H1 (cell line): ENCODE results near the gene HOXA6. TPM values are rescaled to one million over a fixed set of nuclear protein-coding genes. Genes with fewer than 3 reads are reported as not detected.

Experiments used
- CTCF ChIA-PET: fragments of 300-600 bp; sonication (Branson Sonifier 250); formaldehyde crosslinking; loops from one replicate; lab custom pipeline; 2021; ENCODE audit not compliant: partially characterized antibody; lab: Charles Lee
- POLR2A ChIA-PET: fragments of 300-600 bp; sonication (Branson Sonifier 250); formaldehyde crosslinking; loops from one replicate; lab custom pipeline; 2021; ENCODE audit warnings: inconsistent platforms; ENCODE audit not compliant: partially characterized antibody; lab: Charles Lee
- DNase-seq, 2 experiments: peaks; one replicate each; pipeline versions ENCODE4 v3.0.0 to v3.0.0-alpha.2; 2010 to 2022; ENCODE audit warnings: low spot score in 2 of 2, low read depth in 1 of 2, mixed read lengths in 1 of 2
- FAIRE-seq: peaks from 2 replicates; lab custom pipeline; 2011; peaks lifted over from hg19 to GRCh38; lab: Jason Lieb, UNC
- H2AFZ ChIP-seq: 2 replicates; pipeline ENCODE4 v1.8.1; 2012; ENCODE audit warnings: low read length, inconsistent platforms
- H2AK5ac ChIP-seq: 2 replicates; pipeline ENCODE4 v1.6.1; 2013; ENCODE audit warnings: low read depth, low read length
- H2BK120ac ChIP-seq: replicated peaks from 2 replicates; pipeline ENCODE3; 2013; ENCODE audit warnings: low read depth, low read length, inconsistent platforms
- H2BK12ac ChIP-seq: 2 replicates; pipeline ENCODE4 v1.6.1; 2013; ENCODE audit warnings: low read depth, low read length
- H2BK15ac ChIP-seq: 2 replicates; pipeline ENCODE4 v1.6.1; 2013; ENCODE audit warnings: low read length
- H2BK20ac ChIP-seq: 2 replicates; pipeline ENCODE4 v1.6.1; 2013; ENCODE audit warnings: low read length
- H2BK5ac ChIP-seq: 2 replicates; pipeline ENCODE4 v1.6.1; 2013; ENCODE audit warnings: low read depth, low read length
- H3K14ac ChIP-seq: 2 replicates; pipeline ENCODE4 v1.6.1; 2013; ENCODE audit warnings: inconsistent platforms; ENCODE audit not compliant: insufficient read length
- H3K18ac ChIP-seq: 2 replicates; pipeline ENCODE4 v1.6.1; 2013; ENCODE audit warnings: low read length; ENCODE audit errors: extremely low read depth
- H3K23ac ChIP-seq: 2 replicates; pipeline ENCODE4 v1.6.1; 2013; ENCODE audit warnings: inconsistent platforms; ENCODE audit not compliant: insufficient read length
- H3K23me2 ChIP-seq: 2 replicates; pipeline ENCODE4 v1.6.1; 2013; ENCODE audit warnings: low read depth, low read length
- H3K27ac ChIP-seq: 2 replicates; pipeline ENCODE4 v1.6.1; 2011; ENCODE audit warnings: low read depth, low read length, inconsistent platforms
- H3K27me3 ChIP-seq, 4 experiments: replicated peaks in 1 of 4; 1 replicate in 1 of 4; 2 replicates in 3 of 4; pipeline versions ENCODE4 v1.6.1 to v1.8.1; 2011 to 2013; ENCODE audit warnings: low read length in 3 of 4, mild to moderate bottlenecking in 3 of 4, inconsistent platforms in 2 of 4, mixed read lengths in 2 of 4, moderate library complexity in 1 of 4; ENCODE audit not compliant: control insufficient read depth in 3 of 4, insufficient read depth in 3 of 4; ENCODE audit errors: extremely low read depth in 1 of 4
- H3K36me3 ChIP-seq, 4 experiments: 2 replicates each; pipeline versions ENCODE4 v1.6.1 to v1.8.1; 2011 to 2013; ENCODE audit warnings: mild to moderate bottlenecking in 4 of 4, low read length in 3 of 4, moderate library complexity in 2 of 4, control low read depth in 1 of 4, inconsistent platforms in 1 of 4; ENCODE audit not compliant: insufficient read depth in 4 of 4, control insufficient read depth in 2 of 4
- H3K4ac ChIP-seq: replicated peaks from 2 replicates; pipeline ENCODE3; 2013; ENCODE audit warnings: low read length, low read depth, mixed read lengths, inconsistent platforms; ENCODE audit not compliant: insufficient read length
- H3K4me1 ChIP-seq, 4 experiments: replicated peaks in 1 of 4; 1 replicate in 1 of 4; 2 replicates in 3 of 4; pipeline versions ENCODE4 v1.6.1 to v1.8.1; 2011 to 2013; ENCODE audit warnings: low read length in 3 of 4, inconsistent platforms in 2 of 4, mixed read lengths in 1 of 4; ENCODE audit not compliant: insufficient read depth in 4 of 4, control insufficient read depth in 3 of 4
- H3K4me2 ChIP-seq, 2 experiments: 2 replicates each; pipeline versions ENCODE4 v1.6.1 to v1.8.1; 2011 to 2013; ENCODE audit warnings: low read depth in 2 of 2, low read length in 2 of 2, control low read depth in 1 of 2, inconsistent platforms in 1 of 2, mild to moderate bottlenecking in 1 of 2; ENCODE audit not compliant: insufficient read depth in 1 of 2
- H3K4me3 ChIP-seq, 4 experiments: fragments of 200-600, 300-600 bp in 1 of 4; sonication (generic), shearing (Covaris generic), sonication (Bioruptor Twin) in 1 of 4; 2 replicates each; pipeline versions ENCODE4 v1.5.1 to v1.8.1; 2011 to 2016; ENCODE audit warnings: low read length in 4 of 4, low read depth in 3 of 4, control low read depth in 2 of 4, inconsistent platforms in 2 of 4, mild to moderate bottlenecking in 2 of 4, mixed read lengths in 1 of 4, moderate library complexity in 1 of 4; ENCODE audit not compliant: insufficient read depth in 2 of 4; ENCODE audit errors: extremely low read depth in 1 of 4
- H3K56ac ChIP-seq: replicated peaks from 2 replicates; pipeline ENCODE3; 2013; ENCODE audit warnings: low read depth, mild to moderate bottlenecking, mixed read lengths, low read length, inconsistent platforms; ENCODE audit not compliant: insufficient read length
- H3K79me1 ChIP-seq: 2 replicates; pipeline ENCODE4 v1.6.1; 2013; ENCODE audit warnings: low read depth, low read length, control low read depth
- H3K79me2 ChIP-seq, 2 experiments: 2 replicates each; pipeline versions ENCODE4 v1.6.1 to v1.8.1; 2012 to 2013; ENCODE audit warnings: low read length in 2 of 2, mild to moderate bottlenecking in 2 of 2, inconsistent platforms in 1 of 2; ENCODE audit not compliant: insufficient read depth in 2 of 2, control insufficient read depth in 1 of 2
- H3K9ac ChIP-seq, 4 experiments: replicated peaks in 1 of 4; 1 replicate in 1 of 4; 2 replicates in 3 of 4; pipeline versions ENCODE4 v1.6.1 to v1.8.1; 2011 to 2013; ENCODE audit warnings: low read depth in 3 of 4, low read length in 3 of 4, control low read depth in 2 of 4, mild to moderate bottlenecking in 2 of 4, moderate library complexity in 2 of 4, inconsistent platforms in 1 of 4; ENCODE audit errors: extremely low read depth in 1 of 4
- H3K9me3 ChIP-seq, 2 experiments: 2 replicates each; pipeline versions ENCODE4 v1.6.1 to v1.8.1; 2012 to 2013; ENCODE audit warnings: mild to moderate bottlenecking in 2 of 2, moderate library complexity in 2 of 2, control low read depth in 1 of 2, inconsistent platforms in 1 of 2, low read depth in 1 of 2, low read length in 1 of 2, mixed read lengths in 1 of 2; ENCODE audit not compliant: insufficient read depth in 2 of 2
- H4K20me1 ChIP-seq, 2 experiments: replicated peaks in 1 of 2; 2 replicates each; pipeline versions ENCODE3 to v1.8.1; 2011 to 2013; ENCODE audit warnings: inconsistent platforms in 2 of 2, low read length in 2 of 2, mild to moderate bottlenecking in 1 of 2; ENCODE audit not compliant: insufficient read depth in 2 of 2, control insufficient read depth in 1 of 2
- H4K5ac ChIP-seq: 2 replicates; pipeline ENCODE4 v1.6.1; 2013; ENCODE audit warnings: low read length, low read depth, mixed read lengths, inconsistent platforms; ENCODE audit not compliant: insufficient read length
- H4K8ac ChIP-seq: 2 replicates; pipeline ENCODE4 v1.8.0; 2013; ENCODE audit warnings: mild to moderate bottlenecking, moderate library complexity, low read length, inconsistent platforms; ENCODE audit not compliant: insufficient read depth; ENCODE audit errors: extremely low read depth
- H4K91ac ChIP-seq: replicated peaks from 2 replicates; pipeline ENCODE3; 2013; ENCODE audit warnings: low read length, mixed read lengths, inconsistent platforms; ENCODE audit not compliant: insufficient read length
- CBX8 ChIP-seq: fragments of 300-800, 300-1000 bp; sonication (generic); IDR thresholded peaks from 2 replicates; pipeline ENCODE4 v1.7.1; 2016; ENCODE audit warnings: low read depth, low read length, borderline replicate concordance
- EP300 ChIP-seq, 2 experiments: IDR thresholded peaks; 1 replicate in 1 of 2; 2 replicates in 1 of 2; pipeline ENCODE4 v1.6.1; 2011 to 2012; ENCODE audit warnings: low read depth in 2 of 2, low read length in 2 of 2, mild to moderate bottlenecking in 2 of 2, borderline replicate concordance in 1 of 2, inconsistent platforms in 1 of 2, moderate library complexity in 1 of 2
- EZH2 ChIP-seq: fragments of 200-600 bp; sonication (generic); IDR thresholded peaks from 2 replicates; pipeline ENCODE4 v1.7.1; 2012; ENCODE audit warnings: low read depth, mild to moderate bottlenecking, moderate library complexity, low read length, inconsistent platforms; ENCODE audit not compliant: severe bottlenecking
- TCF12 ChIP-seq: IDR thresholded peaks from 2 replicates; pipeline ENCODE4 v1.6.1; 2011; ENCODE audit warnings: low read depth, mild to moderate bottlenecking, low read length
- WGBS, 2 experiments: shearing (Covaris generic) in 1 of 2; methylation state at CpG; one replicate each; pipeline versions ENCODE4 v1.1.6 to v1.1.7; 2013 to 2015; ENCODE audit warnings: low lambda C conversion rate in 2 of 2, mixed read lengths in 2 of 2, inconsistent platforms in 1 of 2, low coverage in 1 of 2, missing lambda C conversion rate in 1 of 2; ENCODE audit not compliant: insufficient replicate concordance in 2 of 2, insufficient coverage in 1 of 2, insufficient read length in 1 of 2; ENCODE audit errors: extremely low coverage in 1 of 2, missing lambda C conversion rate in 1 of 2; 5-methylcytosine and 5-hydroxymethylcytosine counted together
- polyA plus RNA-seq, 7 experiments: library from polyadenylated mRNA; depleted of rRNA in 3 of 7; stranded (reverse) in 5 of 7; unstranded in 2 of 7; fragments of >200 nt in 5 of 7; fragments of 200-250 nt in 2 of 7; gene quantifications; 1 replicate in 5 of 7; 2 replicates in 1 of 7; 4 replicates in 1 of 7; pipeline versions ENCODE4 v1.2.1 to v1.2.3, GENCODE V29; 2011 to 2013; ENCODE audit warnings: missing spikeins in 2 of 7, mixed read lengths in 2 of 7
- total RNA-seq: library from RNA; stranded (reverse); fragmentation: NEBNext Ultra II Directional; extraction: Animal tissue kit (Norgen Biotek cat#: 25700); gene quantifications from 2 replicates; pipeline ENCODE4 v1.2.1, GENCODE V29; 2021

Gene HOXA6
- total and polyA plus RNA-seq, 2 of the 8 experiments (the other 6 are each of a cell fraction or from before 2014, with no cell fraction given): not detected

DNA sequence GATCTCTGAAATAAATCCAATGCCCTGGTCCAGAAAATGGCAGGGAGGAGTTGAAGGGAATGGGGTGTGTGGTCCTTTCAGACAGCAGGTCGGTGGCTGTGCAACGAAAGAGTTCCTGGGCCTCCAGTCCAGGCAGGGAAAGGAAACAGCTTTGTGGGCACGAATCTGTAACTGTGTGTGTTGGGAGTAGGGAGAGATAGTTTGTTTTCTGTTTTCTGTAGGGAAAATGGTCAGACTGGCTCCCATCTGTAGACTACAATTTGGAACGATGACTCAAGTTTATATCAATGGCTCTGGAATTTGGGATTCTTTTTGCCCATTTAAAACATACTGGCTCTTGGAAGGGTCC lies 20.3 kb upstream of the HOXA6 start:
- no peak overlapping the region for H2AK5ac ChIP-seq
- H2BK12ac ChIP-seq: 0 out of 2 replicates have a peak overlapping the region, but pooled peaks have one; percentile 71
- no peak for DNase-seq
- no peak overlapping the region for H4K8ac ChIP-seq
- POLR2A ChIA-PET: no interaction called here
- H4K91ac ChIP-seq: no peak overlapping the region
- H3K4me2 ChIP-seq: no peak overlapping the region
- no peak overlapping the region for H2BK5ac ChIP-seq
- H2BK120ac ChIP-seq: no peak overlapping the region
- peaks cover 27 to 43% of the 10 kb centered on the region in 2 experiments for H4K20me1 ChIP-seq
- H3K9me3 ChIP-seq: peaks cover 0 to 6% of the 10 kb centered on the region in 2 experiments; a peak in 1 of 4 replicates
- H2AFZ ChIP-seq: no peak overlapping the region
- peaks cover 0 to 17% (median 0%) of the 10 kb centered on the region in 4 experiments; a peak in 1 of 8 replicates for H3K36me3 ChIP-seq
- TF ChIP-seq TCF12 (no peak), EZH2 (no peak), CBX8 (peak; percentile 62; the same call in 1 of the 2 replicates), EP300 (IDR thresholded peaks at IDR 0.05; ENCODE audit: borderline replicate concordance in 1 of 2, low read depth in 2 of 2, low read length in 2 of 2) (no peak)
- H2BK20ac ChIP-seq: no peak overlapping the region
- H3K4ac ChIP-seq: no peak overlapping the region
- no peaks in the 10 kb centered on the region for H3K79me2 ChIP-seq
- no peak for FAIRE-seq
- no peak overlapping the region for H3K4me3 ChIP-seq
- no peak overlapping the region for H3K18ac ChIP-seq
- no peak overlapping the region for H3K27ac ChIP-seq
- H3K27me3 ChIP-seq: peaks cover 95 to 100% (median 100%) of the 10 kb centered on the region in 4 experiments
- WGBS, 2 experiments: 32% methylated on average over 4 of the region's 4 CpGs; no CpG with 5 or more reads in 1 of the 2 experiments
- H3K56ac ChIP-seq: no peak overlapping the region
- H2BK15ac ChIP-seq: no peak overlapping the region
- H3K14ac ChIP-seq: no peak overlapping the region
- H3K9ac ChIP-seq: no peak overlapping the region
- CTCF ChIA-PET: interaction anchor here (0.7 to 5.2 kb wide), 9 partner anchors 8 to 486 kb away, joined by 3 to 29 read pairs (median 3); partner anchors contain the start of genes HOXA3 and HOXA5
- no peaks in the 10 kb centered on the region for H3K23me2 ChIP-seq
- H3K23ac ChIP-seq: no peak overlapping the region
- H3K4me1 ChIP-seq: peaks cover 0 to 3% (median under 1%) of the 10 kb centered on the region in 4 experiments; a peak in 4 of 7 replicates
- H4K5ac ChIP-seq: no peak overlapping the region
- no peaks in the 10 kb centered on the region for H3K79me1 ChIP-seq
